VCaP (cell line): Measurements from ENCODE around the gene PRDM9.
"Not testable (repeated sequence)": the region's sequence is repeated elsewhere in the genome, so short reads cannot be mapped to it uniquely, and the experiment has no call there.

Experiments
- H3K27ac ChIP-seq: fragments of 450-650 bp; 2 replicates; pipeline ENCODE4 v1.5.1; 2017
- CTCF ChIP-seq: fragments of 450-650 bp; conservative IDR thresholded peaks from 2 replicates; pipeline ENCODE4 v1.5.1; 2017; ENCODE audit warnings: mild to moderate bottlenecking, moderate library complexity

The PRDM9 gene

GRCh38 chr5:23474315-23474714 is 33.1 kb upstream of the PRDM9 start:
- no peak for TF ChIP-seq CTCF
- no peak overlapping the region for H3K27ac ChIP-seq

- TF ChIP-seq CTCF = no peak
- H3K27ac ChIP-seq = no peak overlapping the region
These were observed 30.8 kb upstream of the PRDM9 start for GRCh38 chr5:23476580-23476979.

- TF ChIP-seq CTCF = no peak
- H3K27ac ChIP-seq = no peak overlapping the region
These were observed 24.8 kb upstream of the PRDM9 start for GRCh38 chr5:23482642-23483041.

GRCh38 chr5:23483090-23483489 is 24.3 kb upstream of the PRDM9 start:
- TF ChIP-seq CTCF = no peak

GRCh38 chr5:23484096-23484495 is 23.3 kb upstream of the PRDM9 start:
- TF ChIP-seq CTCF = no peak

More at GRCh38 chr5:23483090-23483489, 24.3 kb upstream of the PRDM9 start:
- H3K27ac ChIP-seq = no peak overlapping the region

GRCh38 chr5:23486227-23486626 is 21.2 kb upstream of the PRDM9 start:
- not testable (repeated sequence) for H3K27ac ChIP-seq

More at GRCh38 chr5:23484096-23484495, 23.3 kb upstream of the PRDM9 start:
- H3K27ac ChIP-seq = no peak overlapping the region

- TF ChIP-seq CTCF = no peak
- H3K27ac ChIP-seq = no peak overlapping the region
These were observed 16.4 kb upstream of the PRDM9 start for GRCh38 chr5:23490993-23491392.

- no peak overlapping the region for H3K27ac ChIP-seq
- no peak for TF ChIP-seq CTCF
These were observed 12.9 kb upstream of the PRDM9 start for GRCh38 chr5:23494558-23494957.
